Measurements from ENCODE around the gene HOTAIR. TPM values are rescaled to one million over a fixed set of nuclear protein-coding genes. Genes with fewer than 3 reads are reported as not detected.

Gene HOTAIR
- total RNA-seq, 1 experiment from 2014 or later: 5.5 TPM

DNA sequence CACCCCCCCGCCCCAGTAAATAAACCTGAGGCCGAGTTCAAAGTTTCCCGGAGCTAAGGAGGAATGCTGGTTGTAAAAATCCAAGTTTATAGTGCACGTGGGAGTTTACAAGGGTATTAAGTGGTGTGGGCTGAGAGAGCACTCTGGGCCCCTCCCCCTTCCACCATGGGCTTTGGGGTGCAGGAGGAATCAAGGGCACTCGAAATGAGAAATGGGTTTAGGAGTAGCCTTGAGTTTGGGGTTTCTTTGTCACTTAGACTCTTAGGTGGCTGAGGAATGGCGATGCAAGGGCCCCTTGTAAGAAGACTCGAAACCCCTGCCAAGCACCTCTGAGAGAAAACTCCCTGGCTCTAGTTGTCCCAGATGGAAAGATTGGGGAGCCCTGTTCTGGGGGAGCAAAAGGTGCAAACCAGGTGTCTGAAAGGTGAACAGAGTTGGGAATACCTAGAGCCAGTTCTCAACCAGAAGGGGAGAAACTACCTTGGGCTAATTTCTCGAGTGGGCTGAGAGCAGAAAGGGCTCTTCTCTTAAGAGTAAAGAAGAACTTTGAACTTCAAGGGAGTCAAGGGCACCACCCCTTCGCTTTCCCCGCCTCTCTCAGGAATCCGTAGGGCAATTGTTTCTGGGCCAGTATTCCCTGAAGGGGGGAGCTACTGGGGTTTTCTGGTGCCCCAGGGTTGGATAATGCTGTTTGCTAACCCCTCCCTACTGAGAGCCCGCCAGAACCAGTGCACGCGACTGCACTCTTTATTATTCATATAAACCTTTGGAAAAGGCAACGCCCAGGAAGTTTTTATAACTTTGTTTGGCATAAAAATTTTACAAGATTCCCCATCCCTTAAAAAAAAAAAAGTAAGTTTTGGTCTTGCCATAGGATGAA lies 4.0 kb upstream of the HOTAIR start:
- POLR2A ChIA-PET (ENCODE audit: low non-redundant PET): no interaction called here
- Histone ChIP-seq H3K36me3 (ENCODE audit: insufficient read depth, low read length, poor library complexity, severe bottlenecking) (no peaks in the 10 kb centered on the region), H3K4me3 (ENCODE audit: low read depth, low read length, poor library complexity, severe bottlenecking) (peak overlapping the region; percentile 10), H3K27me3 (replicated peaks; ENCODE audit: insufficient read depth, low read depth, low read length, poor library complexity) (no peaks in the 10 kb centered on the region), H3K27ac (ENCODE audit: low read depth, low read length, poor library complexity, severe bottlenecking) (peak overlapping the region; percentile 71), H3K9me3 (ENCODE audit: low read depth, low read length, poor library complexity, severe bottlenecking) (peaks cover 6% of the 10 kb centered on the region), H3K4me1 (ENCODE audit: insufficient read depth, low read length, poor library complexity, severe bottlenecking) (peaks cover 44% of the 10 kb centered on the region)
- intact Hi-C loops (cut with micrococcal nuclease; ENCODE audit: unreplicated experiment): no loop called here
- CTCF ChIA-PET: no interaction called here
- no peak for TF ChIP-seq EZH2 (IDR thresholded peaks at IDR 0.05; ENCODE audit: borderline replicate concordance, low read depth, low read length, poor library complexity, severe bottlenecking)
- TF ChIP-seq, protein P1, sequence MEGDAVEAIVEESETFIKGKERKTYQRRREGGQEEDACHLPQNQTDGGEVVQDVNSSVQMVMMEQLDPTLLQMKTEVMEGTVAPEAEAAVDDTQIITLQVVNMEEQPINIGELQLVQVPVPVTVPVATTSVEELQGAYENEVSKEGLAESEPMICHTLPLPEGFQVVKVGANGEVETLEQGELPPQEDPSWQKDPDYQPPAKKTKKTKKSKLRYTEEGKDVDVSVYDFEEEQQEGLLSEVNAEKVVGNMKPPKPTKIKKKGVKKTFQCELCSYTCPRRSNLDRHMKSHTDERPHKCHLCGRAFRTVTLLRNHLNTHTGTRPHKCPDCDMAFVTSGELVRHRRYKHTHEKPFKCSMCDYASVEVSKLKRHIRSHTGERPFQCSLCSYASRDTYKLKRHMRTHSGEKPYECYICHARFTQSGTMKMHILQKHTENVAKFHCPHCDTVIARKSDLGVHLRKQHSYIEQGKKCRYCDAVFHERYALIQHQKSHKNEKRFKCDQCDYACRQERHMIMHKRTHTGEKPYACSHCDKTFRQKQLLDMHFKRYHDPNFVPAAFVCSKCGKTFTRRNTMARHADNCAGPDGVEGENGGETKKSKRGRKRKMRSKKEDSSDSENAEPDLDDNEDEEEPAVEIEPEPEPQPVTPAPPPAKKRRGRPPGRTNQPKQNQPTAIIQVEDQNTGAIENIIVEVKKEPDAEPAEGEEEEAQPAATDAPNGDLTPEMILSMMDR (conservative IDR thresholded peaks at IDR 0.05; ENCODE audit: low read depth, low read length): no peak
- peak; percentile 73 for DNase-seq (ENCODE audit: low spot score)
- no TSS peak for BruUV-seq (replicated peaks)

DNA sequence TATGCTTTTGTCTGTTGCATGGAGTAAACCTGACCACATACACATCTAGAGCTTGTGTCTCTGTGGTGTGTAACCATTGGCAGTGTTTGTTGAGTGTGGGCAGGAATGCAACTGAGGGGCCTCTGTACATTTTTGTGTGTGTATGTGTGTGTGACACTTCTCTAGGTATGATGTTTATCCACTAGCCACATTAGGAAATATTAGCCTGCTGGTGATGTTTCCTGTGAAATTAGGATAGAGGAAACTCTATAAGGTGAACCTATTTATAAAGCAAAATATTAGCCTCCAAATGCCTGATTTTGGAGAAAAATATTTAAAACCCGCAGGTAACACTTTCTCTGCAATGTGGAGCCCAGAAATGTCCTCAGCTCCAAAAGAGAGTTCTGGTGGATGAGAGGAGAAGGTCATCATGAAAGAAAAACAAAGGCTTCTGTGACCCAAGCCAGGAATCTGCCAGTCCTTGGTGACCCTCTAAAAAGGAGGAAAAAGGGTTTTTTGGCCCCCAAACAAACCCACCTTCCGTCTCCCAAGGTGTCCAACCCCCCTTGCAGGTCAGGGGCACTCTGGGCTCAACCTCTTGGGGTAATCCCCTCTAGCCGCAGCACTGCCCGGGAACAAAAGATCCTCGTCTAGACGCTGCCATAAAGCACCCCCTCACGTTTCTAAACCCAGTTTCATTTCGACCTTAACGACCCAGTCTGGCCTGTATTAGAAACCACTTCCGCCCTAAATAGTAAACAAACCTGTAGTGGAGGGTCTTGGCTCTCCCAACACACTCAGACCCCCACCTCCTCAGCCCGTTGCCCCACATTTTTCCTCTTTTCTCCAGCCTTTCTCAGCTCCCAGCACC lies 3.1 kb upstream of the HOTAIR start:
- Histone ChIP-seq H3K27me3 (replicated peaks; ENCODE audit: insufficient read depth, low read depth, low read length, poor library complexity) (no peaks in the 10 kb centered on the region), H3K4me3 (ENCODE audit: low read depth, low read length, poor library complexity, severe bottlenecking) (no peak overlapping the region), H3K9me3 (ENCODE audit: low read depth, low read length, poor library complexity, severe bottlenecking) (peaks cover 6% of the 10 kb centered on the region), H3K36me3 (ENCODE audit: insufficient read depth, low read length, poor library complexity, severe bottlenecking) (no peaks in the 10 kb centered on the region), H3K4me1 (ENCODE audit: insufficient read depth, low read length, poor library complexity, severe bottlenecking) (peaks cover 49% of the 10 kb centered on the region), H3K27ac (ENCODE audit: low read depth, low read length, poor library complexity, severe bottlenecking) (peak overlapping the region; percentile 68)
- DNase-seq (ENCODE audit: low spot score): no peak
- intact Hi-C loops (cut with micrococcal nuclease; ENCODE audit: unreplicated experiment): no loop called here
- TF ChIP-seq EZH2 (IDR thresholded peaks at IDR 0.05; ENCODE audit: borderline replicate concordance, low read depth, low read length, poor library complexity, severe bottlenecking): no peak
- TF ChIP-seq, protein P1 (conservative IDR thresholded peaks at IDR 0.05; ENCODE audit: low read depth, low read length): no peak
- ChIA-PET CTCF (no interaction called here), POLR2A (ENCODE audit: low non-redundant PET) (no interaction called here)
- no TSS peak for BruUV-seq (replicated peaks)

DNA sequence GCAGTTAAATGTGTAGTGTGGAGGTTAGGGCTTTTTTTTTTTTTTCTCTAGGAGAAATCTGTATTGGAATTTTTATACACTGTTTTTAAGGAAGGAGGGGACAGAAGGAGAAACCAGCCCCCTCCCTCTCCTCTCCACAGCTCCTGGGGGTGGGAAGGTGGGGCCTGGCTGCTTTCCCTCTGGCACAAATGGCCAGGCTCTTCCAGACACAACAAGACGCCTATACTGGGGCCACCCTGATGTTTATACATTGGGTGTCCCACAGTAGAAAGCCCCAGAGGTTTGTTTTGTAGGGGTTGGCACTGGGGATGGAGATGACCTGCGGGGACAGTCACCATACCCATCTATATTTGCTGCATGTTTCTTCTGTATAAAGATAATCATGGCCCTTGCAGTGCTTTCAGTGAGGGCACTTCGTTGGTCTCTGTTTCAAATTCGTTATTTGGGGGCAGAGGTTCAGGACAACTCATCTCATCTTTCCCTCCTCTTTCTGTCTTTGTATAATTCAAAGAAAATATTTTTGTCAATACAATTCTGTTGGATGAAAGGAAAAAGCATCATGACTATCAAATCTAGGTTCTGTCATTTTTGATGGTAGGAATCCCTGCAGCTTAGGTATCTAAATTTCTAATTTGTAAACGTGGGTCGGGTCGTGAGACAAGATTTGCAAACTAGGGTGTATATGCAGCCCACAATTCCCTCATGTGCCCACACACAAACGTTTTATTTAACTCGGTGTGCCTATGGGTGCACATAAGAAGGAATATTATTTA lies 2.3 kb upstream of the HOTAIR start:
- DNase-seq (ENCODE audit: low spot score): no peak
- no peak overlapping the region for H3K4me3 ChIP-seq (ENCODE audit: low read depth, low read length, poor library complexity, severe bottlenecking)
- H3K27me3 ChIP-seq (replicated peaks; ENCODE audit: insufficient read depth, low read depth, low read length, poor library complexity): no peaks in the 10 kb centered on the region
- H3K36me3 ChIP-seq (ENCODE audit: insufficient read depth, low read length, poor library complexity, severe bottlenecking): no peaks in the 10 kb centered on the region
- no TSS peak for BruUV-seq (replicated peaks)
- intact Hi-C loops (cut with micrococcal nuclease; ENCODE audit: unreplicated experiment): no loop called here
- H3K9me3 ChIP-seq (ENCODE audit: low read depth, low read length, poor library complexity, severe bottlenecking): peaks cover 6% of the 10 kb centered on the region
- peak overlapping the region; percentile 68 for H3K27ac ChIP-seq (ENCODE audit: low read depth, low read length, poor library complexity, severe bottlenecking)
- ChIA-PET POLR2A (ENCODE audit: low non-redundant PET) (no interaction called here), CTCF (interaction anchor here (1.1 kb wide), 1 partner anchor 8 kb away, joined by 6 read pairs; the partner anchor contains the start of gene HOXC10)
- TF ChIP-seq, protein P1 (conservative IDR thresholded peaks at IDR 0.05; ENCODE audit: low read depth, low read length): no peak
- no peak for TF ChIP-seq EZH2 (IDR thresholded peaks at IDR 0.05; ENCODE audit: borderline replicate concordance, low read depth, low read length, poor library complexity, severe bottlenecking)
- peaks cover 50% of the 10 kb centered on the region for H3K4me1 ChIP-seq (ENCODE audit: insufficient read depth, low read length, poor library complexity, severe bottlenecking)
